Ishikawa (cell line): ENCODE results near the gene COX7A1.

ENCODE experiments used
- CEBPB ChIP-seq: IDR thresholded peaks from 2 replicates; pipeline ENCODE4 v1.6.1; 2012
- CREB1 ChIP-seq: IDR thresholded peaks from 2 replicates; pipeline ENCODE4 v1.6.1; 2012; ENCODE audit warnings: low read depth
- EGR1 ChIP-seq: IDR thresholded peaks from 2 replicates; pipeline ENCODE4 v1.6.1; 2012
- EP300 ChIP-seq: IDR thresholded peaks from 2 replicates; pipeline ENCODE4 v1.6.1; 2012; ENCODE audit warnings: borderline replicate concordance
- FOXM1 ChIP-seq: IDR thresholded peaks from 2 replicates; pipeline ENCODE4 v1.6.1; 2012; ENCODE audit warnings: low read depth, borderline replicate concordance
- MAX ChIP-seq: IDR thresholded peaks from 2 replicates; pipeline ENCODE4 v1.6.1; 2012
- NFIC ChIP-seq: IDR thresholded peaks from 2 replicates; pipeline ENCODE4 v1.6.1; 2012
- RAD21 ChIP-seq: IDR thresholded peaks from 2 replicates; pipeline ENCODE4 v1.6.1; 2012; ENCODE audit warnings: low read depth
- REST ChIP-seq: IDR thresholded peaks from 2 replicates; pipeline ENCODE4 v1.6.1; 2012; ENCODE audit warnings: low read depth, mild to moderate bottlenecking
- TAF1 ChIP-seq: IDR thresholded peaks from 2 replicates; pipeline ENCODE4 v1.6.1; 2012; ENCODE audit warnings: low read depth, mild to moderate bottlenecking
- TCF12 ChIP-seq: IDR thresholded peaks from 2 replicates; pipeline ENCODE4 v1.6.1; 2012; ENCODE audit warnings: low read depth
- TEAD4 ChIP-seq: IDR thresholded peaks from 2 replicates; pipeline ENCODE4 v1.6.1; 2012
- USF1 ChIP-seq: IDR thresholded peaks from 2 replicates; pipeline ENCODE4 v1.6.1; 2012
- YY1 ChIP-seq: IDR thresholded peaks from 2 replicates; pipeline ENCODE4 v1.6.1; 2012; ENCODE audit warnings: low read depth
- ZBTB7A ChIP-seq: IDR thresholded peaks from 2 replicates; pipeline ENCODE4 v1.6.1; 2012; ENCODE audit warnings: low read depth

COX7A1 gene

GRCh38 chr19:36183245-36183628 lies 31.0 kb upstream of the COX7A1 start:
- TF ChIP-seq CREB1 (no peak), RAD21 (no peak)

GRCh38 chr19:36182612-36183244 lies 30.5 kb upstream of the COX7A1 start:
- TF ChIP-seq MAX: no peak
- peak; percentile 71 for TF ChIP-seq TEAD4

- TF ChIP-seq TCF12 (no peak), ZBTB7A (no peak), NFIC (no peak), FOXM1 (no peak), MAX (no peak), USF1 (no peak), YY1 (no peak)
Observed at GRCh38 chr19:36172852-36173251, 20.6 kb upstream of the COX7A1 start.

- no peak for TF ChIP-seq ZBTB7A
- TF ChIP-seq TCF12: no peak
- TF ChIP-seq YY1: no peak
- no peak for TF ChIP-seq EGR1
- TF ChIP-seq EP300: no peak
- TF ChIP-seq RAD21: no peak
- no peak for TF ChIP-seq NFIC
- TF ChIP-seq USF1: no peak
- TF ChIP-seq MAX: no peak
- TF ChIP-seq TAF1: no peak
- TF ChIP-seq CEBPB: no peak
- TF ChIP-seq TEAD4: no peak
- TF ChIP-seq REST: no peak
- no peak for TF ChIP-seq FOXM1
- no peak for TF ChIP-seq CREB1
Observed at GRCh38 chr19:36169084-36169760, 17.0 kb upstream of the COX7A1 start.

- TF ChIP-seq TEAD4: no peak
- no peak for TF ChIP-seq ZBTB7A
- TF ChIP-seq NFIC: no peak
- no peak for TF ChIP-seq EP300
- no peak for TF ChIP-seq RAD21
- no peak for TF ChIP-seq YY1
- TF ChIP-seq TCF12: no peak
- TF ChIP-seq TAF1: no peak
- TF ChIP-seq MAX: no peak
- no peak for TF ChIP-seq CEBPB
- TF ChIP-seq USF1: no peak
- TF ChIP-seq FOXM1: no peak
- no peak for TF ChIP-seq REST
- TF ChIP-seq EGR1: no peak
- TF ChIP-seq CREB1: no peak
Observed at GRCh38 chr19:36163813-36164212, 11.6 kb upstream of the COX7A1 start.
